Measurements from ENCODE around the gene AKAP12. TPM values are rescaled to one million over a fixed set of nuclear protein-coding genes. Genes with fewer than 3 reads are reported as not detected.

Gene AKAP12
- total RNA-seq, 1 donor from 2014 or later: 81.3 TPM

DNA sequence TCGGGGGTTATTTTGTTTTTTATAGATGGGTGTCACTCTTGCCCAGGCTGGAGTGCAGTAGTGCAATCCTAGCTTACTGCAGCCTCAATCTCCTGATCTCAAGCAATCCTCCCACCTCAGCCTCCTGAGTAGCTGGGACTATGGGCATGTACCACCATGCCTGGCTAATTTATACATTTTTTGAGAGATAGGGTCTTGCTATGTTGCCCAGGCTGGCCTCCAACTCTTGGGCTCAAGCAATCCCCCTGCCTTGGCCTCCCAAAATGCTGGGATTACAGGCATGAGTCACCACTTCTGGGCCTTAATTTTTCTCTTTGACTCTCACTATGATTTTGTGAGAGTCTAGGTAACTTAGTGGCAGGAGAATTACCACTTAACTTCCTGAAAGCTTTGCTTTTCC, 23.3 kb downstream of the AKAP12 start:
- Histone ChIP-seq H3K9ac (no peak overlapping the region), H2AFZ (replicated peaks) (no peak overlapping the region), H3K27me3 (no peaks in the 10 kb centered on the region), H3K27ac (no peak overlapping the region), H3F3A (ENCODE audit: low read depth) (no peaks in the 10 kb centered on the region), H3K4me3 (no peak overlapping the region), H3K36me3 (no peaks in the 10 kb centered on the region), H3K4me1 (peaks cover 2% of the 10 kb centered on the region), H3K79me2 (ENCODE audit: low read depth) (no peaks in the 10 kb centered on the region), H3K9me3 (ENCODE audit: low read depth) (no peaks in the 10 kb centered on the region), H4K20me1 (ENCODE audit: low read depth) (peaks cover 8% of the 10 kb centered on the region), H3K4me2 (no peak overlapping the region)
- H3K9me3 Mint-ChIP-seq: no peaks in the 10 kb centered on the region
- TF ChIP-seq EZH2 (IDR thresholded peaks at IDR 0.05) (no peak), EZH2phosphoT487 (IDR thresholded peaks at IDR 0.05) (no peak)
- TF ChIP-seq, protein P1, sequence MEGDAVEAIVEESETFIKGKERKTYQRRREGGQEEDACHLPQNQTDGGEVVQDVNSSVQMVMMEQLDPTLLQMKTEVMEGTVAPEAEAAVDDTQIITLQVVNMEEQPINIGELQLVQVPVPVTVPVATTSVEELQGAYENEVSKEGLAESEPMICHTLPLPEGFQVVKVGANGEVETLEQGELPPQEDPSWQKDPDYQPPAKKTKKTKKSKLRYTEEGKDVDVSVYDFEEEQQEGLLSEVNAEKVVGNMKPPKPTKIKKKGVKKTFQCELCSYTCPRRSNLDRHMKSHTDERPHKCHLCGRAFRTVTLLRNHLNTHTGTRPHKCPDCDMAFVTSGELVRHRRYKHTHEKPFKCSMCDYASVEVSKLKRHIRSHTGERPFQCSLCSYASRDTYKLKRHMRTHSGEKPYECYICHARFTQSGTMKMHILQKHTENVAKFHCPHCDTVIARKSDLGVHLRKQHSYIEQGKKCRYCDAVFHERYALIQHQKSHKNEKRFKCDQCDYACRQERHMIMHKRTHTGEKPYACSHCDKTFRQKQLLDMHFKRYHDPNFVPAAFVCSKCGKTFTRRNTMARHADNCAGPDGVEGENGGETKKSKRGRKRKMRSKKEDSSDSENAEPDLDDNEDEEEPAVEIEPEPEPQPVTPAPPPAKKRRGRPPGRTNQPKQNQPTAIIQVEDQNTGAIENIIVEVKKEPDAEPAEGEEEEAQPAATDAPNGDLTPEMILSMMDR (IDR thresholded peaks at IDR 0.05): no peak
- DNase-seq (ENCODE audit: low spot score): no peak
- no peak overlapping the region for H3K27ac Mint-ChIP-seq
- H3K27me3 Mint-ChIP-seq (ENCODE audit: insufficient read depth, low read depth): no peaks in the 10 kb centered on the region
- H3K4me1 Mint-ChIP-seq: peaks cover 8% of the 10 kb centered on the region
- peaks cover 8% of the 10 kb centered on the region for H3K36me3 Mint-ChIP-seq
- no peak overlapping the region for H3K4me3 Mint-ChIP-seq

DNA sequence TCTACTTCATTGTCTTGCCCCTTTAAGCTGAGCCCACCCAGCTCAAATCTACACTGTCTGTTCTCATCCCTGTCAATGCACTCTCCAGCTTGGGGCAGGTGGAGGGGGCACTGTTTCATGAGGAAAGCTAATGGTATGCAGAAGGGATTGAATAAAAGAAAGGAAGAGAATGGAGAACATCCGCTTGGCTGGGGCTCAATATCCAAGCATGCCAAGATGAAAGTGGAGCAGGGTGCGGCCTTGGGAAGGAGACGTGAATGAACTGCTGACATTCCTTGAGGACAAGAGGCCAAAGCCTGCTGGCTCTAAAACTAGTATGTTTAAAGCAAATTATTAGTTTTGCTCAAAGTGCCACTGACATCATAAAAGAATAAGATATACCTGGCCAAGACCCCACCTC, 24.2 kb downstream of the AKAP12 start:
- Histone ChIP-seq H3K79me2 (ENCODE audit: low read depth) (no peaks in the 10 kb centered on the region), H3K4me1 (peaks cover 2% of the 10 kb centered on the region), H3K27me3 (no peaks in the 10 kb centered on the region), H3K36me3 (no peaks in the 10 kb centered on the region), H2AFZ (replicated peaks) (no peak overlapping the region), H3F3A (ENCODE audit: low read depth) (no peaks in the 10 kb centered on the region), H3K9me3 (ENCODE audit: low read depth) (no peaks in the 10 kb centered on the region), H4K20me1 (ENCODE audit: low read depth) (peaks cover 8% of the 10 kb centered on the region), H3K27ac (no peak overlapping the region), H3K4me3 (no peak overlapping the region), H3K4me2 (no peak overlapping the region), H3K9ac (no peak overlapping the region)
- peaks cover 5% of the 10 kb centered on the region for H3K36me3 Mint-ChIP-seq
- no peak for TF ChIP-seq EZH2 (IDR thresholded peaks at IDR 0.05)
- DNase-seq (ENCODE audit: low spot score): no peak
- H3K27me3 Mint-ChIP-seq (ENCODE audit: insufficient read depth, low read depth): no peaks in the 10 kb centered on the region
- no peak overlapping the region for H3K4me3 Mint-ChIP-seq
- H3K27ac Mint-ChIP-seq: no peak overlapping the region
- no peaks in the 10 kb centered on the region for H3K9me3 Mint-ChIP-seq
- H3K4me1 Mint-ChIP-seq: peaks cover 8% of the 10 kb centered on the region

DNA sequence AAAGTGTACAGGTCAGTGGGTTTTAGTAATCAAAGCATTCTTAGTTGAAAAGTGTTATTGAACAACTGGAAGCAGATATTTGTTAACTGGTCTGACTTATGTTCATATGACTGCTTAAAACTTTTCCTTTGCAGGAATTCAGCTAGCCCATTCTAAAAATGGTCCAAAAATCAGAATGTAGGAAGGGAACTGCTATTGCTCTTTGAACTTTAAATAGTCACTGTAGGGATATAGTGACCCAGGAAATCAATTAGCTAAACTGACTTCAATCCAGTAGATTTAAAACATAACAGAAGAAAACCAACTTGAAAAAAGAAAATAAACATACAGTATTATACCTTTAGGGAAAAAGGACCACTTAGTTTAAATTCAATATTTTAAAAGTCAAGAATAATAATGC, 25.5 kb downstream of the AKAP12 start:
- no peak overlapping the region for H3K9ac ChIP-seq

DNA sequence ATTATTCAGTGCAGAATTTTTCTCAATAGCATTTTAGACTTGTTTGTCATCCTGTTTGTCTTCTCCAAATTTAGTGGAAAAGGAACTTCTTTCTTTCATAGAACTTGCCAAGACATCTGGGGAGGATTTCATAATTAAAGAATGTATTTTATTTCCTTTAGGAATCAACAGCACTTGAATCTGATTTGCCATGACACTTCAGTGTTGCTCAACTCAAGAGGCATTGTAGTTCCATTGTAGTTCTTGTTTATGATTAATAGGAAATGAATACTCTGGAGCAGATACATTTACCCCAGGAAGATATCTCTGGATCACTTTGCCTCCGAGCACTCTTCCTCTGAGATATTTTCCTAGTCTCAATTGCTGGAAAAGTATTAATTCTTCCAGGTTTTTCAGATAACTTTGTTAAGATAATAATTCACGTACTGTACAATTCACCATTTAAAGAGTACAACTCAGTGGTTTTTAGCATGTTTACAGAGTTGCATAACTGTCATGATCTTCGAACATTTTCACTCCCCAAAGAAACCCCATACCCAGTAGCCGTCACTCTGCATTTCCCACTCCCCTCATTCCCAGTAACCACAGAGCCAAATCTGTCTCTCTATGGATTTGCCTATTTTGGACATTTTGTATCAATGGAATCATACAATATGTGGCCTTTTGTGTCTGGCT, 29.7 kb downstream of the AKAP12 start:
- Histone ChIP-seq H3K9me3 (ENCODE audit: low read depth) (no peaks in the 10 kb centered on the region), H3K36me3 (no peaks in the 10 kb centered on the region), H3K4me1 (no peaks in the 10 kb centered on the region), H2AFZ (replicated peaks) (no peak overlapping the region), H3K27me3 (no peaks in the 10 kb centered on the region), H4K20me1 (ENCODE audit: low read depth) (no peaks in the 10 kb centered on the region), H3K79me2 (ENCODE audit: low read depth) (peaks cover 25% of the 10 kb centered on the region), H3K27ac (no peak overlapping the region), H3K4me3 (no peak overlapping the region), H3K4me2 (no peak overlapping the region), H3F3A (ENCODE audit: low read depth) (no peaks in the 10 kb centered on the region), H3K9ac (no peak overlapping the region)
- Mint-ChIP-seq H3K27ac (no peak overlapping the region), H3K9me3 (no peaks in the 10 kb centered on the region), H3K4me1 (peaks cover 3% of the 10 kb centered on the region), H3K4me3 (no peak overlapping the region), H3K27me3 (ENCODE audit: insufficient read depth, low read depth) (peaks cover 2% of the 10 kb centered on the region), H3K36me3 (peaks cover 9% of the 10 kb centered on the region)
- TF ChIP-seq, protein P1 (IDR thresholded peaks at IDR 0.05): no peak
- no peak for TF ChIP-seq EZH2 (IDR thresholded peaks at IDR 0.05)
- no peak for TF ChIP-seq EZH2phosphoT487 (IDR thresholded peaks at IDR 0.05)
- no peak for DNase-seq (ENCODE audit: low spot score)

More for the DNA sequence above, 25.5 kb downstream of the AKAP12 start:
- H3K9me3 Mint-ChIP-seq: no peaks in the 10 kb centered on the region
- H2AFZ ChIP-seq (replicated peaks): no peak overlapping the region
- H3K4me3 ChIP-seq: no peak overlapping the region
- H3K4me2 ChIP-seq: no peak overlapping the region
- peaks cover 8% of the 10 kb centered on the region for H3K4me1 Mint-ChIP-seq
- H3K27me3 Mint-ChIP-seq (ENCODE audit: insufficient read depth, low read depth): no peaks in the 10 kb centered on the region
- H3K4me1 ChIP-seq: peaks cover 2% of the 10 kb centered on the region
- H4K20me1 ChIP-seq (ENCODE audit: low read depth): peaks cover 8% of the 10 kb centered on the region
- H3K9me3 ChIP-seq (ENCODE audit: low read depth): no peaks in the 10 kb centered on the region
- H3K36me3 ChIP-seq: no peaks in the 10 kb centered on the region
- H3K27ac Mint-ChIP-seq: no peak overlapping the region
- TF ChIP-seq EZH2 (IDR thresholded peaks at IDR 0.05) (no peak), EZH2phosphoT487 (IDR thresholded peaks at IDR 0.05) (no peak)
- TF ChIP-seq, protein P1 (IDR thresholded peaks at IDR 0.05): no peak
- peaks cover 8% of the 10 kb centered on the region for H3K36me3 Mint-ChIP-seq
- no peaks in the 10 kb centered on the region for H3K27me3 ChIP-seq
- H3K4me3 Mint-ChIP-seq: no peak overlapping the region
- peaks cover 10% of the 10 kb centered on the region for H3K79me2 ChIP-seq (ENCODE audit: low read depth)
- H3K27ac ChIP-seq: no peak overlapping the region
- no peak for DNase-seq (ENCODE audit: low spot score)
- no peaks in the 10 kb centered on the region for H3F3A ChIP-seq (ENCODE audit: low read depth)
